DMS153 (cell line): ENCODE measurements around the gene RAB4A.

Experiments used
- DNase-seq: peaks from one replicate; lab custom pipeline; 2025; lab: John Stamatoyannopoulos, UW

The RAB4A gene

GRCh38 chr1:229244091-229244490 lies 26.8 kb upstream of the RAB4A start:
- no peak for DNase-seq

- no peak for DNase-seq
Observed at GRCh38 chr1:229247871-229248270, 23.0 kb upstream of the RAB4A start.

GRCh38 chr1:229248821-229249817 lies 21.8 kb upstream of the RAB4A start:
- no peak for DNase-seq

- DNase-seq: no peak
Observed at GRCh38 chr1:229249854-229250644, 20.9 kb upstream of the RAB4A start.

- DNase-seq: no peak
Observed at GRCh38 chr1:229251185-229251584, 19.7 kb upstream of the RAB4A start.

GRCh38 chr1:229252228-229252984 lies 18.5 kb upstream of the RAB4A start:
- DNase-seq: no peak

GRCh38 chr1:229253151-229253974 lies 17.5 kb upstream of the RAB4A start:
- DNase-seq: peak; percentile 79

DNA sequence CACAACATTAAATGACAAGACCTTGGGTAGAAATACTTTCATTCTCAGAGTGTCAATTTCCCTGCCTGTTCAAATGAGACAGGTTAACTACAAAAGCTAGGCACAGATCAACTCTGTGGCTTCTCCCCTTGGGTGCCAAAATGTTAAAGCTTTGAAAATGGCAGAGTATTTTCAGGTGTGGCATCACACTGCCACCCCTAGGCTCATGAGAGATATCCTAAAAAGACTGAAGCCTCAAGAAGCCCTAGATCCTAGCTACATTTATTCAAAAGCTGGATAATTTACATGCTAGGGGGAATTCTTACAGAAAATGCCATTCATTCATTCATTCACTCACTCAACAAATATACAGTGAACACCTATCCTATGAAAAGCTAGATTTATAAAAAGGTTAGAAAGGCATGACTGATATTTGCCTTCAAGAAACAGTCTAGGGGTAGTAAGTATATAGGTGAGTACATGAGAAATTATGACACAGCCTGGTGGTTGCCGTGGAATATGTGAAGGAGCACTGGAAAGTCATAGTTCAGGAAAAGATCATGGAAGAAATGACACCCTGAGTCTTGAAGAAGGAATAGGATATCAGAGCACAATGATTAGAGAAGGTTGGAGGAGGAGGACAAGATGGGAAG lies 15.9 kb upstream of the RAB4A start:
- peak; percentile 61 for DNase-seq

DNA sequence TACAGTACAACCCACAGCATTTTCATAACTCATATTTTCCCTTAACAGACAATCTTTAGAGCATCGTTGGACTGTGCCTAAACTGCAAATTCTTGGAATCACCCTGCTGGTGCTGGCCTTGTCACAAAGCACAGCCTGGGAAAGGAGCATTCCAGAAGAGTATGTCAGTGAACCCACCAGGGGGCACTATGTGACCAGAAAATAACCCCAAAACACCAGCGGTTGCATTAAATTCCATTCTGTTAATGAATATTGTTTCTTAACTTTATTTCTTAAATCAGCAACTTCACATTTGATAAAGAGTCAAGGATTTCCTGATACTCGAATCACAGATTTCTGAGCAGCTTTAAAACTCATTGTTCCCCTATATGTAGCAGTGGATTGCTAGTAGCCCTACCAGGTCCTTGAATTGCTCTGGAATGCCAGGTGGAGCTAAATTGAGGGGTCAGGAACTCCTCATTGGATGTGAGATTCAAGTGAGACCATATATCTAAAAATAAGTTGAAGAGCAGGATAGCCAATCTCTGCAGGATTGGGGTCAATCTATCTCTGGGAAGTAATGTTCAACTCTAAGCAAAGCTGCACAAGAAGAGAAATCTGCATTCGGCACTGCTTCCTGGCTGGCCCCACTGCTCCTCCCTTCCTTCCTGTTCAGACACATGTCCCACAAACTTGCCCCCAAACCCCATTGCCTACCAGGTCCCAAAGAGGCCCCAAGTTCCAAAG lies 12.7 kb upstream of the RAB4A start:
- DNase-seq: peak; percentile 31

DNA sequence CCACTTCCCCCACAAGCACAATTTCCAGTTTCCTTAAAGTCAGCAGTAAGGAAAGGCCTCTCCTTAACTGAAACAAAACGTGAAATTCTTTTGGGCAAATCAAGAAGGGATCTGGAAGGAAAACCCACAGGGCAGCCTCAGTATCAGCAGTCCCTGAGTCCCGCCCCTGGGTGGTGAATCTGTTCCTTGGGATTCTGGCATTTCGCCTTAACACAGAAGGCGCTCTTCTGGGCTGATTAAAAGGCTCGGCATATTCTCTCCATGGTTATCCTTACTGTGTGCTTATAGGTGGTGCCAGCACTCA lies 12.2 kb upstream of the RAB4A start:
- no peak for DNase-seq

- no peak for DNase-seq
Observed at GRCh38 chr1:229260297-229260696, 10.6 kb upstream of the RAB4A start.

DNA sequence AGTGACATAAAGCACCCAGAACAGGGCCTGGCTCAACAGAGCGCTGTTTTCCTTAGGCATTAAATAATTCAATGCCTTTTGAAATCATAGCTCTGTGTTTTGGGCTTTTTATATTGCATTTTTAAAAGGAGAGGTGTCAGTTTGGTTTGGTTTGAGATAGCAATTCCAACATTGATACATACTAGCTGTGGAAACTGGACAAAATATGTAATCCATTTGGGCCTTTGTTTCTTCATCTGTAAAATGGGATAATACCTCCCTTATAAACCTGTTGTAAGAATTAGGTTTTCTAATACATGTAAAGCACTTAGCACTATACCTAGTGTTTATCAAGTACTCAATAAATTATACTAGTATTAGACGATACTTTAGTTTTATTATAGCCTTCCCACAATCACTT lies 8.7 kb upstream of the RAB4A start:
- no peak for DNase-seq

DNA sequence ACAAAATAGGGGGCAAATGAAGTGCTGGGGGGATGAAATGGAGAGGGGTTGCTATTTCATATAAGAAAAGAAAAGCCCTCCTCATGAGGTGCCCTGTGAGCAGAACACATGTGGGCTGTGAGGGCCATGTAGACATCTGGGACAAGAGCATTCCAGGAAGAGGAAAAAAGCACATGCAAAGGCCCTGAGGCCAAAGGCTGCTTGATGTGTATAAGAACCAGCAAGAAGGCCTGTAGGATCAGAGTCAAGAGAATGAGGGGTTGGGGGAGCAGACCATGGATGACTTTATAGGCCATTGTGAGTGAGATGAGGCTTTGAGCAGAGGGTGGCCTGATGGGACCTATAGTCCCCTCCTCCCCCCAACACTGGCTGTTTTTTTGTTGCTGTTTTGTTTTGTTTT lies 7.7 kb upstream of the RAB4A start:
- DNase-seq: no peak

DNA sequence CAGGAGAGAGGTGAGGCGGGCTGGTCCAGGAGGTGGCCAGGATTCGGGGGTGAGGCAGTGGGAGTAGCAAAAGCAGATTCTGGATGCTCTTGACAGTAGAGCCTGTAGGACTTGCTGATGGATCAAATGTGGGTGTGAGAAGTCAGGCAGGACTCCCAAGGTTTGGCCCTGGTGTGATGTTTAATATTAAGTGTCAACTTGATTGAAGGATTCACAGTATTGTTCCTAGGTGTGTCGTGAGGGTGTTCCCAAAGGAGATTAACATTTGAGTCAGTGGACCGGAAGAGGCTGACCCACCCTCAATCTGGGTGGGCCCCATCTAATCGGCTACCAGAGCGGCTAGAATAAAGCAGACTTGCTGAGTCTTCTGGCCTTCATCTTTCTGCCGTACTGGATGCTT lies 6.8 kb upstream of the RAB4A start:
- DNase-seq: no peak

DNA sequence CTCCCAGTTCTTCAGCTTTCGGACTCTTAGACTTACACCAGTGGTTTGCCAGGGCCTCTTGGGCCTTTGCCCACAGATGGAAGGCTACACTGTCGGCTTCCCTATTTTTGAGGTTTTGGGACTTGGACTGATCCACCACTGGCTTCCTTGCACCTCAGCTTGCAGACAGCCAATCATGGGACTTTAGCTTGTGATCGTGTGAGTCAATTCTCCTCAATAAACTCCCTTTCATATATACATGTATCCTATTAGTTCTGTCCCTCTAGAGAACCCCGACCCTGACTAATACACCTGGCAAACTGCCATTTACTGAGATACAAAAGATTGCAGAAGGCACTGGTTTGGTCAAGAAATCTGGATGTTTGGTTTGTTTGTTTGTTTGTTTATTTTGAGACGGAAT lies 6.4 kb upstream of the RAB4A start:
- no peak for DNase-seq

DNA sequence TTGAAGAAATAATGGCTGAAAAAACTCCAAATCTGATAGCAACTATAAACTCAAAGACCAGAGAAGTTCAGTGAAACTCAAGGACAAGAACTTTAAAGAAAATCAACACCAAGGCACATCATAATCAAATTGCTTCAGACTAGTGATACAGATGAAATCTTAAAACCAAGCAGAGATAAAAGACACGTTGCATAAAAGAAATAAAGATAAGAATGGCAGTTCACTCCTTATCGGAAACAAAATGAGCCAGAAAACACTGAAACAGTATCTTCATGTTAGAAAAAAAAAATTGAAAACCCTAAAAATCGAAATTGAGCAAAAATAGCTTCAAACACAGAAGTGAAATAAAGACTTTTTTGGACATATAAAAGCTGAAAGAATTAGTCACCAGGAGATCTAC lies 4.6 kb upstream of the RAB4A start:
- no peak for DNase-seq

DNA sequence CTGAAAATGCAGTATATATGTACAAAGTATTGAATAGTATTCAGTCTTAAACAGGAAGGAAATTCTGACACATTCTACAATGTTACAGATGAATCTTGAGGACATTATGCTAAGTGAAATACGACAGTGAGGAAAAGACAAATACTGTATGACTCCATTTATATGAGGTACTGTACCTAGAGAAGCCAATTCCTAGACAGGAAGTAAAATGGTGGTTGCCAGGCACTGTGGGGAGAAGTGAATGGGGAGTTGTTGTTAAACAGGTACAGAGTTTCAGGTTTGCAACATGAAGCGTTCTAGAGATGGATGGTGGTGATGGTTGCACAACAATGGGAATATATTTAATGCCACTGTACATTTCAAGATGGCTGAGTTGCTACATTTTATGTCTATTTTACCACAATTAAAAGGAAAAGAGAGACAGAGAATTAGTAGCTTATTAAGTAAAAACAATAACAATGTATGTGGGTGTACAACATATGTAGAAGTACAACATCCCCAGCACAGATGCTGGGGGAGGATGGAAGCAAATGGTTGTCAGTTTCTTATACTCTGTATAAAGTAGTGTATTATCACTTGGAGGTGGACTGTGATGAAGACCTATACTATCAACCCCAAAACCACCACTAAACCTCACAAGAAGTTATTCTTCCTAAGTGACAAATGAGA lies 3.9 kb upstream of the RAB4A start:
- DNase-seq: no peak

DNA sequence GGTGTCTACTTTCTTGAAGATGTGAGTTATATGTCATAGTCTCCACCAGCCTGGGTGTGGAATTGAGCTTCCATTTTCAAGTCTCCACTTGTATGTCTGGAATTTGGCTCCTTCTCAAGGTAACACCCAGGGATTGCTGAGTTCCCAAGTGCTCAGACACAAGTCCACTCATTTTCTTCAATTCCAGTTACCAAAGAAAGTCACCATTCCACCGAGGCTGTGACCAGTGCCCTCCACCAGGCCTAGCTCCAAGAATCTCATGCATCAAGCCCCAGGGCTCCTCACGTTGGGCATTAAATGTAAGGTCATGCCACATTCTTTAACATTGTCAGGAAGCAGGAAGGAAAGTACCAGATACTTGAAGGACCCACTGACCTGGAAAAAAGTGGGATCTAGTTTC lies 2.4 kb upstream of the RAB4A start:
- DNase-seq: no peak

- peak; percentile 9 for DNase-seq
Observed at GRCh38 chr1:229271448-229272159, 693 bp downstream of the RAB4A start.
